ENCODE measurements around the gene HAUS8. TPM values are rescaled to one million over a fixed set of nuclear protein-coding genes. Genes with fewer than 3 reads are reported as not detected.

Gene HAUS8, protein sequence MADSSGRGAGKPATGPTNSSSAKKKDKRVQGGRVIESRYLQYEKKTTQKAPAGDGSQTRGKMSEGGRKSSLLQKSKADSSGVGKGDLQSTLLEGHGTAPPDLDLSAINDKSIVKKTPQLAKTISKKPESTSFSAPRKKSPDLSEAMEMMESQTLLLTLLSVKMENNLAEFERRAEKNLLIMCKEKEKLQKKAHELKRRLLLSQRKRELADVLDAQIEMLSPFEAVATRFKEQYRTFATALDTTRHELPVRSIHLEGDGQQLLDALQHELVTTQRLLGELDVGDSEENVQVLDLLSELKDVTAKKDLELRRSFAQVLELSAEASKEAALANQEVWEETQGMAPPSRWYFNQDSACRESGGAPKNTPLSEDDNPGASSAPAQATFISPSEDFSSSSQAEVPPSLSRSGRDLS
- total RNA-seq (2021) (66.4 and 68.1 TPM in 2 replicates), Bru-seq, nascent RNA (percentile 81 among the genes with signal in this experiment), BruChase-seq, experiment 1, labeled RNA remaining after a 2-hour chase (percentile 74 among the genes with signal in this experiment), BruChase-seq, experiment 2, labeled RNA remaining after a 6-hour chase (percentile 75 among the genes with signal in this experiment)
- long read RNA-seq, transcript HAUS8-201 (11 exons, 1,568 nt): major isoform, 103 of 159 reads
- long read RNA-seq, transcript HAUS8-202 (11 exons, 1,545 nt): minor isoform, 12 of 159 reads
- long read RNA-seq, partial matches to known transcripts: 2 of 159 reads
- long read RNA-seq, other reads (novel, unspliced or antisense): 39 of 159 reads

DNA sequence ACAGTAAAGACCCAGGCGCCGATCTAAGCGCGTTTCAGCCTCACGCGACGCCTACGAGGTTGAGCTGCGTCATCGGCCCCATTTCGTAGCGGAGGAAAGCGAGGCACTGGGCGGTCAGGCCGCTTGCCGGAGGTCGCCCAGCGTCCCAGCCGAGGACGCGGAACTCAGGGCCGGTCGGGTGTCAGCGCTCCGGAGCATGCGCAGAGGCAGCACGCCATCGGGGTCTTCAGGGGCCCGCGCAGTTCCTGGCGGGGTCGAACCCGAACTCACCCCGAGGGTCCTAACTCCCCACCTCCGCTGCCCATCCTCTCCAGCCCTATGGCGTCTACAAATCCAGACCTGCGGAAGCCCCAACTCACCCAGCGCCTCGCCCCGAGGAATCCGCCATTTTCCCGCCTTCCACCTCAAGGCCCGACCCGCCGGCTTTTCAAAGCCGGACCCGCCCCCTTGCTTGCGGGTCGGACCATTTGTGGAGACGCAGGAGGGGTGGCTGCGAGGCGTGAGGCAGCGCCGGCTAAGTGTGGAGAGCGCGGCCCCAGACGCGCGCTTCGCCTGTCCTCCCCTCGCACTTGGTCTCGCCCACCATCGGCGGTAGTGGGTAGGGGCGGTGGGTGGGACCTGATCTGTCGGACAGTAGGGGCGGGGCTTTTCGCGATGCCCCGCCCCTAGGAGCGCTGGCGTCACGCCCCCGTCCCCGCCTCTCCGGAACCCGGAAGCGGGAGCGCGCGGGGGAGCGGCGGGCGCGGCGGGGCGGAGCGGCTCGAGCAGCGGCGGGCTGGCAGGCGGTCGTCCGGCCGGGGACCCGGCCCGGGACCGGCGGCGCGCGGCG, at the start of gene HAUS8, which contains the start of gene MYO9B:
Gene HAUS8 (minus strand): TSS at position 418 of the 829 bp plus-strand sequence. CDS start 30 bp downstream, at position 388.
Gene MYO9B (plus strand): TSS at position 743 of the 829 bp plus-strand sequence. CDS start 25,941 bp downstream, outside the sequence.
- DNase-seq (ENCODE audit: low spot score): peak; percentile 100
- no peak for TF ChIP-seq EZH2 (IDR thresholded peaks at IDR 0.05; ENCODE audit: borderline replicate concordance, low read depth, low read length, poor library complexity, severe bottlenecking)
- TF ChIP-seq, protein P1, sequence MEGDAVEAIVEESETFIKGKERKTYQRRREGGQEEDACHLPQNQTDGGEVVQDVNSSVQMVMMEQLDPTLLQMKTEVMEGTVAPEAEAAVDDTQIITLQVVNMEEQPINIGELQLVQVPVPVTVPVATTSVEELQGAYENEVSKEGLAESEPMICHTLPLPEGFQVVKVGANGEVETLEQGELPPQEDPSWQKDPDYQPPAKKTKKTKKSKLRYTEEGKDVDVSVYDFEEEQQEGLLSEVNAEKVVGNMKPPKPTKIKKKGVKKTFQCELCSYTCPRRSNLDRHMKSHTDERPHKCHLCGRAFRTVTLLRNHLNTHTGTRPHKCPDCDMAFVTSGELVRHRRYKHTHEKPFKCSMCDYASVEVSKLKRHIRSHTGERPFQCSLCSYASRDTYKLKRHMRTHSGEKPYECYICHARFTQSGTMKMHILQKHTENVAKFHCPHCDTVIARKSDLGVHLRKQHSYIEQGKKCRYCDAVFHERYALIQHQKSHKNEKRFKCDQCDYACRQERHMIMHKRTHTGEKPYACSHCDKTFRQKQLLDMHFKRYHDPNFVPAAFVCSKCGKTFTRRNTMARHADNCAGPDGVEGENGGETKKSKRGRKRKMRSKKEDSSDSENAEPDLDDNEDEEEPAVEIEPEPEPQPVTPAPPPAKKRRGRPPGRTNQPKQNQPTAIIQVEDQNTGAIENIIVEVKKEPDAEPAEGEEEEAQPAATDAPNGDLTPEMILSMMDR (conservative IDR thresholded peaks at IDR 0.05; ENCODE audit: low read depth, low read length): no peak

DNA sequence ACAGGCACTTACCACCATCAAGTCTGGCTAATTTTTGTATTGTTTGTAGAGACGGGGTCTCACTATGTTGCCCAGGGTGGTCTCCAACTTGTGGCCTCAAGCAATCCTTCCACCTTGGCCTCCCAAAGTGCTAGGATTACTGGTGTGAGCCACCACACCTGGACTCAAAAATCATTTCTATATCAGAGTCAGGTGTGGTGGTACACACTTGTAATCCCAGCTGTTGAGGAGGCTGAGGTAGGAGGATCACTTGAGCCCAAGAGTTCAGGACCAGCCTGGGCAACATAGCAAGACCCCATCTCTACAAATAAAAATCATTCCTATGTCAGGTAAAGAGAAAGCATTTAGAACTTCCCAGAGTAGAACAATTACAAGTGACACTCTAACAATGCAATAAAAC, 48.8 kb upstream of the HAUS8 start:
- ChIA-PET POLR2A (ENCODE audit: low non-redundant PET) (no interaction called here), CTCF (no interaction called here)
- H3K36me3 ChIP-seq (ENCODE audit: insufficient read depth, low read length, poor library complexity, severe bottlenecking): no peaks in the 10 kb centered on the region
- no TSS peak for BruUV-seq (replicated peaks)
- intact Hi-C loops (cut with micrococcal nuclease; ENCODE audit: unreplicated experiment): no loop called here
- DNase-seq (ENCODE audit: low spot score): no peak
- H3K27me3 ChIP-seq (replicated peaks; ENCODE audit: insufficient read depth, low read depth, low read length, poor library complexity): no peaks in the 10 kb centered on the region
- peaks cover 4% of the 10 kb centered on the region for H3K4me1 ChIP-seq (ENCODE audit: insufficient read depth, low read length, poor library complexity, severe bottlenecking)
- no peaks in the 10 kb centered on the region for H3K9me3 ChIP-seq (ENCODE audit: low read depth, low read length, poor library complexity, severe bottlenecking)
- H3K4me3 ChIP-seq (ENCODE audit: low read depth, low read length, poor library complexity, severe bottlenecking): no peak overlapping the region
- TF ChIP-seq EZH2 (IDR thresholded peaks at IDR 0.05; ENCODE audit: borderline replicate concordance, low read depth, low read length, poor library complexity, severe bottlenecking): no peak
- TF ChIP-seq, protein P1 (conservative IDR thresholded peaks at IDR 0.05; ENCODE audit: low read depth, low read length): no peak
- H3K27ac ChIP-seq (ENCODE audit: low read depth, low read length, poor library complexity, severe bottlenecking): no peak overlapping the region

More for the DNA sequence above, at the start of gene HAUS8, which contains the start of gene MYO9B:
- Histone ChIP-seq H3K36me3 (ENCODE audit: insufficient read depth, low read length, poor library complexity, severe bottlenecking) (peaks cover 16% of the 10 kb centered on the region), H3K4me1 (ENCODE audit: insufficient read depth, low read length, poor library complexity, severe bottlenecking) (peaks cover 8% of the 10 kb centered on the region), H3K4me3 (ENCODE audit: low read depth, low read length, poor library complexity, severe bottlenecking) (peak within 1 kb of the TSS; percentile 73), H3K9me3 (ENCODE audit: low read depth, low read length, poor library complexity, severe bottlenecking) (no peaks in the 10 kb centered on the region), H3K27ac (ENCODE audit: low read depth, low read length, poor library complexity, severe bottlenecking) (peak within 1 kb of the TSS; percentile 92), H3K27me3 (replicated peaks; ENCODE audit: insufficient read depth, low read depth, low read length, poor library complexity) (no peaks in the 10 kb centered on the region)
- no TSS peak for BruUV-seq (replicated peaks)
- POLR2A ChIA-PET (ENCODE audit: low non-redundant PET): no interaction called here
- CTCF ChIA-PET: no interaction called here
- intact Hi-C loops (cut with micrococcal nuclease; ENCODE audit: unreplicated experiment): loop anchor here (5.0 kb wide), 2 partner anchors 62 to 448 kb away; partner anchors contain the start of gene MED26

DNA sequence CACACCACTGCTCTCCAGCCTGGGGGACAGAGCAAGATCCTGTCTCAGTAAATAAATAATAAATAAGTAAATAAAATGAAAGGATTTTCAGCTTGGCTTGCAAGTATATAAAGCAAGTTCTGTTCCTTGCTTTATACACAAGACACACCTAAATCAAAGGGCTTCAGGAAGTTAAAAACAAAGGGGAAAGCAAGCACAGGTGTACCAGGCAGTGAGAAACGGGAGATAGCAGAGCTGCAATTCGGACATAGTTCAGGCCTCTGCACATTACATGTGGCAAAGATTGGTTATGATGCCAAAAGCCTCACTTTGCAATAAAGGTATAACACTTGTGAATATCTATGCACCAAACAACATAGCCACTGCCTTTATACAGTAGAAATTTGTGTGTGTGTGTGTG, 47.8 kb upstream of the HAUS8 start:
- no peaks in the 10 kb centered on the region for H3K9me3 ChIP-seq (ENCODE audit: low read depth, low read length, poor library complexity, severe bottlenecking)
- POLR2A ChIA-PET (ENCODE audit: low non-redundant PET): no interaction called here
- TF ChIP-seq EZH2 (IDR thresholded peaks at IDR 0.05; ENCODE audit: borderline replicate concordance, low read depth, low read length, poor library complexity, severe bottlenecking): no peak
- TF ChIP-seq, protein P1 (conservative IDR thresholded peaks at IDR 0.05; ENCODE audit: low read depth, low read length): no peak
- BruUV-seq (replicated peaks): no TSS peak
- no peaks in the 10 kb centered on the region for H3K36me3 ChIP-seq (ENCODE audit: insufficient read depth, low read length, poor library complexity, severe bottlenecking)
- CTCF ChIA-PET: no interaction called here
- H3K27ac ChIP-seq (ENCODE audit: low read depth, low read length, poor library complexity, severe bottlenecking): no peak overlapping the region
- no peak for DNase-seq (ENCODE audit: low spot score)
- no peaks in the 10 kb centered on the region for H3K27me3 ChIP-seq (replicated peaks; ENCODE audit: insufficient read depth, low read depth, low read length, poor library complexity)
- H3K4me1 ChIP-seq (ENCODE audit: insufficient read depth, low read length, poor library complexity, severe bottlenecking): peaks cover 4% of the 10 kb centered on the region
- intact Hi-C loops (cut with micrococcal nuclease; ENCODE audit: unreplicated experiment): no loop called here
- H3K4me3 ChIP-seq (ENCODE audit: low read depth, low read length, poor library complexity, severe bottlenecking): no peak overlapping the region

All from A673 (cell line).